Peyer's patch (tissue), 4 donors: ENCODE measurements around the gene CLASP1. TPM values are rescaled to one million over a fixed set of nuclear protein-coding genes. Genes with fewer than 3 reads are reported as not detected.
"Not testable (repeated sequence)": the region's sequence is repeated elsewhere in the genome, so short reads cannot be mapped to it uniquely, and the experiment has no call there.

Experiments
- DNase-seq, 3 donors: peaks; one replicate each; pipeline ENCODE4 v3.0.0-alpha.2; 2017 to 2019
- H3K27ac ChIP-seq, 4 donors: fragments of 200-600 bp; sonication (generic); one replicate each; pipeline ENCODE4 v1.5.1; 2016 to 2019
- H3K27me3 ChIP-seq, 2 donors: fragments of 200-600 bp; sonication (generic); one replicate each; pipeline ENCODE4 v1.5.1; 2019
- H3K36me3 ChIP-seq, 3 donors: fragments of 200-600 bp; sonication (generic); one replicate each; pipeline ENCODE4 v1.5.1; 2016 to 2019
- H3K4me1 ChIP-seq, 4 donors: fragments of 200-600 bp; sonication (generic); one replicate each; pipeline ENCODE4 v1.5.1; 2016 to 2019
- H3K4me3 ChIP-seq, 4 donors: fragments of 200-600 bp; sonication (generic); 1 replicate in 3 of 4; 2 replicates in 1 of 4; pipeline ENCODE4 v1.5.1; 2016 to 2019; ENCODE audit warnings: mild to moderate bottlenecking in 1 of 4
- H3K9me3 ChIP-seq, 4 donors: fragments of 200-600 bp; sonication (generic); one replicate each; pipeline ENCODE4 v1.5.1; 2016 to 2019; ENCODE audit warnings: mild to moderate bottlenecking in 1 of 4
- CTCF ChIP-seq, 6 experiments: fragments of 450-650 bp in 4 of 6; fragments of 200-600 bp in 2 of 6; sonication (generic) in 1 of 6; IDR thresholded peaks; one replicate each; pipeline ENCODE4 v1.5.1; 2017 to 2019; ENCODE audit warnings: antibody characterized with exemption in 6 of 6, mild to moderate bottlenecking in 3 of 6, moderate library complexity in 1 of 6
- POLR2A ChIP-seq, 2 donors: fragments of 450-650 bp; IDR thresholded peaks; one replicate each; pipeline ENCODE4 v1.5.1; 2017; ENCODE audit warnings: antibody characterized with exemption in 2 of 2, mild to moderate bottlenecking in 2 of 2, moderate library complexity in 2 of 2
- total RNA-seq, 4 donors: library from RNA; depleted of rRNA; stranded (reverse); fragments of >200 nt; gene quantifications; one replicate each; pipeline ENCODE4 v1.1.0, GENCODE V29; 2016

Gene CLASP1
- total RNA-seq, 4 donors from 2014 or later = 30.5 to 130 (median 73.7) TPM

GRCh38 chr2:121611730-121612705, 37.2 kb downstream of the CLASP1 start:
- no peaks in the 10 kb centered on the region for H3K4me1 ChIP-seq
- no peaks in the 10 kb centered on the region for H3K36me3 ChIP-seq
- no peak overlapping the region for H3K4me3 ChIP-seq
- no peak for DNase-seq
- H3K27me3 ChIP-seq = no peaks in the 10 kb centered on the region
- TF ChIP-seq POLR2A (IDR thresholded peaks at IDR 0.05) = no peak
- no peak for TF ChIP-seq CTCF (IDR thresholded peaks at IDR 0.05)
- H3K9me3 ChIP-seq = peaks cover 0 to 5% (median 0%) of the 10 kb centered on the region in 4 donors
- H3K27ac ChIP-seq = no peak overlapping the region

- DNase-seq, H3K9me3 ChIP-seq, H3K4me1 ChIP-seq, H3K36me3 ChIP-seq, H3K4me3 ChIP-seq, H3K27ac ChIP-seq, H3K27me3 ChIP-seq: not testable (repeated sequence)
These were observed 38.1 kb downstream of the CLASP1 start for GRCh38 chr2:121611048-121611649.

- H3K9me3 ChIP-seq, H3K4me1 ChIP-seq, H3K27ac ChIP-seq, DNase-seq, H3K36me3 ChIP-seq, H3K4me3 ChIP-seq, H3K27me3 ChIP-seq: not testable (repeated sequence)
These were observed 38.8 kb downstream of the CLASP1 start for GRCh38 chr2:121610487-121610874.

GRCh38 chr2:121608967-121609366, 40.3 kb downstream of the CLASP1 start:
- peaks cover 0 to 18% (median 0%) of the 10 kb centered on the region in 3 donors for H3K36me3 ChIP-seq
- no peak for DNase-seq
- H3K4me3 ChIP-seq = no peak overlapping the region
- H3K4me1 ChIP-seq = no peaks in the 10 kb centered on the region
- no peak for TF ChIP-seq POLR2A (IDR thresholded peaks at IDR 0.05)
- TF ChIP-seq CTCF (IDR thresholded peaks at IDR 0.05) = no peak
- H3K27ac ChIP-seq = no peak overlapping the region
- H3K27me3 ChIP-seq = no peaks in the 10 kb centered on the region
- peaks cover 0 to 5% (median 0%) of the 10 kb centered on the region in 4 donors for H3K9me3 ChIP-seq

GRCh38 chr2:121608367-121608766, 40.9 kb downstream of the CLASP1 start:
- no peaks in the 10 kb centered on the region for H3K27me3 ChIP-seq
- TF ChIP-seq CTCF (IDR thresholded peaks at IDR 0.05) (no peak), POLR2A (IDR thresholded peaks at IDR 0.05) (no peak)
- H3K27ac ChIP-seq = no peak overlapping the region
- DNase-seq = no peak
- peaks cover 0 to 18% (median 0%) of the 10 kb centered on the region in 3 donors for H3K36me3 ChIP-seq
- no peaks in the 10 kb centered on the region for H3K4me1 ChIP-seq
- peaks cover 0 to 5% (median 0%) of the 10 kb centered on the region in 4 donors for H3K9me3 ChIP-seq
- H3K4me3 ChIP-seq = no peak overlapping the region

- peaks cover 0 to 18% (median 0%) of the 10 kb centered on the region in 3 donors for H3K36me3 ChIP-seq
- TF ChIP-seq CTCF (IDR thresholded peaks at IDR 0.05) (no peak), POLR2A (IDR thresholded peaks at IDR 0.05) (no peak)
- H3K27me3 ChIP-seq = no peaks in the 10 kb centered on the region
- DNase-seq = no peak
- no peak overlapping the region for H3K4me3 ChIP-seq
- H3K27ac ChIP-seq = no peak overlapping the region
- peaks cover 0 to 5% (median 0%) of the 10 kb centered on the region in 4 donors for H3K9me3 ChIP-seq
- H3K4me1 ChIP-seq = no peaks in the 10 kb centered on the region
These were observed 43.2 kb downstream of the CLASP1 start for GRCh38 chr2:121605820-121606733.
